A549 (cell line): Measurements from ENCODE around the gene NECAB3. TPM values are rescaled to one million over a fixed set of nuclear protein-coding genes. Genes with fewer than 3 reads are reported as not detected.

Experiments
- ATAC-seq, 2 experiments: fragments of 200-7000 bp in 1 of 2; fragments of >200 bp in 1 of 2; cut with Nextera tagmentation in 1 of 2; cut with Tn5 transposase in 1 of 2; 3 replicates each; pipeline versions ENCODE4 v1.8.0 to v1.9.1; 2018 to 2020; ENCODE audit warnings: mild to moderate bottlenecking in 1 of 2, moderate library complexity in 1 of 2
- CTCF ChIA-PET: fragments of 300-600 bp; sonication (Branson Sonifier 250); formaldehyde crosslinking; extraction: SDS; loops from one replicate; lab custom pipeline; 2021; ENCODE audit warnings: antibody characterized with exemption, inconsistent platforms; lab: Yijun Ruan, JAX
- POLR2A ChIA-PET: fragments of 350-600 bp; formaldehyde crosslinking; extraction: SDS; loops from one replicate; lab custom pipeline; 2021; ENCODE audit warnings: antibody characterized with exemption, inconsistent platforms; lab: Yijun Ruan, JAX
- DNase-seq, 2 experiments: peaks; one replicate each; pipeline versions ENCODE4 v3.0.0 to v3.0.0-alpha.2; 2011 to 2016; ENCODE audit warnings: low read depth in 1 of 2, low spot score in 1 of 2
- FAIRE-seq: peaks from 2 replicates; lab custom pipeline; 2011; peaks lifted over from hg19 to GRCh38; lab: Jason Lieb, UNC
- H3K27ac ChIP-seq, 2 experiments: fragments of >200 bp; sonication (Bioruptor Twin); formaldehyde crosslinking; 3 replicates each; pipeline ENCODE4 v1.5.1; 2016 to 2017
- H3K4me1 ChIP-seq: fragments of >200 bp; sonication (Bioruptor Twin); formaldehyde crosslinking; 3 replicates; pipeline ENCODE4 v1.6.1; 2016
- H3K4me2 ChIP-seq: fragments of >200 bp; sonication (Bioruptor Twin); formaldehyde crosslinking; 3 replicates; pipeline ENCODE4 v1.6.1; 2016
- H3K4me3 ChIP-seq: fragments of >200 bp; sonication (Bioruptor Twin); formaldehyde crosslinking; 3 replicates; pipeline ENCODE4 v1.5.1; 2016
- H3K9me3 ChIP-seq: fragments of >200 bp; sonication (Bioruptor Twin); formaldehyde crosslinking; 3 replicates; pipeline ENCODE4 v1.6.1; 2016
- ATOH8 ChIP-seq: fragments of 250-450 bp; sonication (Bioruptor Pico); IDR thresholded peaks from 2 replicates; pipeline ENCODE4 v1.5.0; 2020; ENCODE audit warnings: low read depth, mild to moderate bottlenecking, moderate library complexity
- BHLHE40 ChIP-seq: IDR thresholded peaks from 2 replicates; pipeline ENCODE4 v1.6.1; 2012; ENCODE audit warnings: low read depth, low read length, inconsistent platforms
- CHD2 ChIP-seq: fragments of 150-350 bp; IDR thresholded peaks from 2 replicates; pipeline ENCODE4 v1.6.1; 2014; ENCODE audit warnings: low read length; ENCODE audit not compliant: partially characterized antibody
- CHD4 ChIP-seq: fragments of 200-600 bp; sonication (generic); IDR thresholded peaks from 2 replicates; pipeline ENCODE4 v1.6.1; 2016; ENCODE audit warnings: antibody characterized with exemption, mild to moderate bottlenecking, borderline replicate concordance
- CTCF ChIP-seq: fragments of >200 bp; sonication (Bioruptor Twin); formaldehyde crosslinking; IDR thresholded peaks from 3 replicates; pipeline ENCODE4 v1.5.1; 2016
- FOSL2 ChIP-seq, 2 experiments: fragments of 450-650 bp in 1 of 2; fragments of >200 bp in 1 of 2; sonication (Bioruptor Twin) in 1 of 2; formaldehyde crosslinking; IDR thresholded peaks; 2 replicates each; pipeline versions ENCODE4 v1.5.0 to v1.6.1; 2016 to 2020; ENCODE audit warnings: mild to moderate bottlenecking in 1 of 2, moderate library complexity in 1 of 2
- GATA3 ChIP-seq: IDR thresholded peaks from 2 replicates; pipeline ENCODE4 v1.6.1; 2012; ENCODE audit warnings: borderline replicate concordance
- HDAC2 ChIP-seq: fragments of 200-600 bp; sonication (generic); IDR thresholded peaks from 2 replicates; pipeline ENCODE4 v1.6.1; 2016
- HEYL ChIP-seq: fragments of 250-450 bp; sonication (Bioruptor Pico); IDR thresholded peaks from 2 replicates; pipeline ENCODE4 v1.8.0; 2021; ENCODE audit warnings: mild to moderate bottlenecking, moderate library complexity
- HOXB5 ChIP-seq: fragments of 250-450 bp; sonication (Bioruptor Pico); IDR thresholded peaks from 2 replicates; pipeline ENCODE4 v1.5.0; 2020; ENCODE audit warnings: mild to moderate bottlenecking, moderate library complexity
- JUNB ChIP-seq: fragments of >200 bp; sonication (Bioruptor Twin); formaldehyde crosslinking; IDR thresholded peaks from 2 replicates; pipeline ENCODE4 v1.6.1; 2016
- KDM1A ChIP-seq: fragments of 200-600 bp; sonication (generic); IDR thresholded peaks from 2 replicates; pipeline ENCODE4 v1.6.1; 2016; ENCODE audit warnings: low read depth, mild to moderate bottlenecking
- MAX ChIP-seq: IDR thresholded peaks from 2 replicates; pipeline ENCODE4 v1.6.1; 2012
- MYC ChIP-seq: IDR thresholded peaks from 2 replicates; pipeline ENCODE4 v1.6.1; 2012; ENCODE audit warnings: mild to moderate bottlenecking, inconsistent platforms, low read length, improper control_type of control experiment, borderline replicate concordance
- NFE2L2 ChIP-seq: fragments of 150-350 bp; conservative IDR thresholded peaks from 2 replicates; pipeline ENCODE4 v1.6.1; 2014; ENCODE audit warnings: low read length
- NPAS2 ChIP-seq: fragments of 250-450 bp; sonication (Bioruptor Pico); IDR thresholded peaks from 2 replicates; pipeline ENCODE4 v1.8.0; 2022; ENCODE audit warnings: mild to moderate bottlenecking, moderate library complexity, borderline replicate concordance
- NR3C1 ChIP-seq: fragments of >200 bp; sonication (Bioruptor Twin); formaldehyde crosslinking; IDR thresholded peaks from 3 replicates; pipeline ENCODE4 v1.6.1; 2017
- PHF8 ChIP-seq: fragments of 200-600 bp; sonication (generic); IDR thresholded peaks from 2 replicates; pipeline ENCODE4 v1.6.1; 2016; ENCODE audit warnings: low read depth, mild to moderate bottlenecking, antibody characterized with exemption, moderate library complexity, borderline replicate concordance
- POLR2A ChIP-seq: IDR thresholded peaks from 2 replicates; pipeline ENCODE4 v1.6.1; 2012; ENCODE audit warnings: mild to moderate bottlenecking, low read length
- RNF2 ChIP-seq: fragments of 200-600 bp; sonication (generic); IDR thresholded peaks from 2 replicates; pipeline ENCODE4 v1.6.1; 2016; ENCODE audit warnings: low read depth, mild to moderate bottlenecking, antibody characterized with exemption, moderate library complexity, borderline replicate concordance
- SMC3 ChIP-seq: fragments of >200 bp; sonication (Bioruptor Twin); formaldehyde crosslinking; IDR thresholded peaks from 3 replicates; pipeline ENCODE4 v1.6.1; 2018; ENCODE audit warnings: inconsistent platforms
- USF2 ChIP-seq: fragments of 450-650 bp; IDR thresholded peaks from 2 replicates; pipeline ENCODE4 v1.6.1; 2014; ENCODE audit warnings: antibody characterized with exemption
- ZC3H11A ChIP-seq: fragments of 450-650 bp; IDR thresholded peaks from 2 replicates; pipeline ENCODE4 v1.6.1; 2014; ENCODE audit warnings: antibody characterized with exemption, mild to moderate bottlenecking
- ZFP36 ChIP-seq: fragments of 450-650 bp; IDR thresholded peaks from 2 replicates; pipeline ENCODE4 v1.6.1; 2014; ENCODE audit warnings: borderline replicate concordance; ENCODE audit not compliant: partially characterized antibody
- WGBS: methylation state at CpG from one replicate; pipeline ENCODE4 v1.1.6; 2017; ENCODE audit errors: missing lambda C conversion rate; 5-methylcytosine and 5-hydroxymethylcytosine counted together
- polyA plus RNA-seq, 4 experiments: library from polyadenylated mRNA; depleted of rRNA in 3 of 4; stranded (reverse); fragments of >200 nt; fragmentation: RNase III in 1 of 4; extraction: RNeasy Plus Mini Kit Qiagen cat#74134 plus additional on column Dnase treatment in 1 of 4; gene quantifications; 2 replicates in 3 of 4; 3 replicates in 1 of 4; pipeline ENCODE4 v1.2.3, GENCODE V29; 2011 to 2017

The NECAB3 gene
- polyA plus RNA-seq, 2 of the 4 experiments (the other 2 are of a cell fraction) = 9.3 to 19.3 TPM

GRCh38 chr20:33624399-33624798, 49.8 kb downstream of the NECAB3 start:
- POLR2A ChIA-PET = no interaction called here
- DNase-seq (no peak), FAIRE-seq (no peak), ATAC-seq (no peak)
- no peak for TF ChIP-seq PHF8
- no peak for TF ChIP-seq HDAC2
- TF ChIP-seq NPAS2 (CRISPR knock-in tag) = no peak
- no peak for TF ChIP-seq POLR2A
- no peak for TF ChIP-seq CTCF
- no peak for TF ChIP-seq MAX
- TF ChIP-seq CHD2 = no peak
- TF ChIP-seq KDM1A = no peak
- no peak for TF ChIP-seq ZC3H11A
- no peak for TF ChIP-seq NFE2L2
- no peak for TF ChIP-seq ZFP36
- TF ChIP-seq RNF2 = no peak
- no peak for TF ChIP-seq CHD4
- no peak for TF ChIP-seq FOSL2 (IDR thresholded peaks at IDR 0.05)
- TF ChIP-seq FOSL2 (CRISPR knock-in tag; IDR thresholded peaks at IDR 0.05) = no peak
- CTCF ChIA-PET = interaction anchor here (1.4 kb wide), 1 partner anchor 29 kb away, joined by 4 read pairs; no protein-coding TSS in a partner anchor
- no peak overlapping the region for H3K27ac ChIP-seq
- H3K4me2 ChIP-seq = no peak overlapping the region
- no peaks in the 10 kb centered on the region for H3K4me1 ChIP-seq
- 87% methylated on average over 3 of the region's 3 CpGs for WGBS
- no peaks in the 10 kb centered on the region for H3K9me3 ChIP-seq
- no peak overlapping the region for H3K4me3 ChIP-seq

- ChIA-PET POLR2A (no interaction called here), CTCF (interaction anchor here (1.2 to 1.5 kb wide), 2 partner anchors 17 to 165 kb away, joined by 3 read pairs; no protein-coding TSS in a partner anchor)
- DNase-seq (no peak), ATAC-seq (no peak), FAIRE-seq (no peak)
- Histone ChIP-seq H3K4me3 (no peak overlapping the region), H3K27ac (no peak overlapping the region), H3K4me1 (no peaks in the 10 kb centered on the region), H3K9me3 (no peaks in the 10 kb centered on the region), H3K4me2 (no peak overlapping the region)
- TF ChIP-seq FOSL2 (IDR thresholded peaks at IDR 0.05) (no peak), FOSL2 (CRISPR knock-in tag; IDR thresholded peaks at IDR 0.05) (no peak), GATA3 (no peak), POLR2A (no peak), ATOH8 (CRISPR knock-in tag) (no peak), MYC (no peak), BHLHE40 (no peak), HEYL (no peak), SMC3 (no peak), CHD2 (no peak), NR3C1 (no peak), JUNB (no peak), ZC3H11A (no peak), USF2 (no peak), HOXB5 (CRISPR knock-in tag) (no peak)
- 88% methylated on average over 10 of the region's 10 CpGs for WGBS
These were observed 51.4 kb downstream of the NECAB3 start for GRCh38 chr20:33622705-33623365.
